GM12878 (cell line): ENCODE measurements around the gene ATP5ME.

Experiments used
- PAX8 ChIP-seq: fragments of 450-650 bp; IDR thresholded peaks from 2 replicates; pipeline ENCODE4 v1.6.1; 2017; ENCODE audit warnings: mild to moderate bottlenecking, moderate library complexity
- POLR2A ChIP-seq: IDR thresholded peaks from 2 replicates; pipeline ENCODE4 v1.6.1; 2011; ENCODE audit warnings: low read depth, mild to moderate bottlenecking, low read length
- POLR2AphosphoS5 ChIP-seq: IDR thresholded peaks from 2 replicates; pipeline ENCODE4 v1.6.1; 2011; ENCODE audit warnings: mild to moderate bottlenecking, low read length, inconsistent platforms
- RELA ChIP-seq: fragments of 450-650 bp; IDR thresholded peaks from 2 replicates; pipeline ENCODE4 v1.8.0; 2014; ENCODE audit warnings: borderline replicate concordance; ENCODE audit not compliant: partially characterized antibody
- TF ChIP-seq, protein P1 (sequence below), 3 experiments: IDR thresholded peaks in 2 of 3; conservative IDR thresholded peaks in 1 of 3; 2 replicates each; pipeline ENCODE4 v1.5.1; 2011; ENCODE audit warnings: low read depth in 3 of 3, low read length in 3 of 3, mild to moderate bottlenecking in 3 of 3, control low read depth in 2 of 3, moderate library complexity in 2 of 3, inconsistent platforms in 1 of 3, mixed read lengths in 1 of 3; ENCODE audit not compliant: control insufficient read depth in 2 of 3, insufficient read depth in 1 of 3; ENCODE audit errors: extremely low read depth in 1 of 3
- TF ChIP-seq, protein P2 (sequence below): fragments of 450-650 bp; IDR thresholded peaks from 2 replicates; pipeline ENCODE4 v1.6.1; 2017; ENCODE audit warnings: antibody characterized with exemption, mild to moderate bottlenecking, moderate library complexity

DNA sequence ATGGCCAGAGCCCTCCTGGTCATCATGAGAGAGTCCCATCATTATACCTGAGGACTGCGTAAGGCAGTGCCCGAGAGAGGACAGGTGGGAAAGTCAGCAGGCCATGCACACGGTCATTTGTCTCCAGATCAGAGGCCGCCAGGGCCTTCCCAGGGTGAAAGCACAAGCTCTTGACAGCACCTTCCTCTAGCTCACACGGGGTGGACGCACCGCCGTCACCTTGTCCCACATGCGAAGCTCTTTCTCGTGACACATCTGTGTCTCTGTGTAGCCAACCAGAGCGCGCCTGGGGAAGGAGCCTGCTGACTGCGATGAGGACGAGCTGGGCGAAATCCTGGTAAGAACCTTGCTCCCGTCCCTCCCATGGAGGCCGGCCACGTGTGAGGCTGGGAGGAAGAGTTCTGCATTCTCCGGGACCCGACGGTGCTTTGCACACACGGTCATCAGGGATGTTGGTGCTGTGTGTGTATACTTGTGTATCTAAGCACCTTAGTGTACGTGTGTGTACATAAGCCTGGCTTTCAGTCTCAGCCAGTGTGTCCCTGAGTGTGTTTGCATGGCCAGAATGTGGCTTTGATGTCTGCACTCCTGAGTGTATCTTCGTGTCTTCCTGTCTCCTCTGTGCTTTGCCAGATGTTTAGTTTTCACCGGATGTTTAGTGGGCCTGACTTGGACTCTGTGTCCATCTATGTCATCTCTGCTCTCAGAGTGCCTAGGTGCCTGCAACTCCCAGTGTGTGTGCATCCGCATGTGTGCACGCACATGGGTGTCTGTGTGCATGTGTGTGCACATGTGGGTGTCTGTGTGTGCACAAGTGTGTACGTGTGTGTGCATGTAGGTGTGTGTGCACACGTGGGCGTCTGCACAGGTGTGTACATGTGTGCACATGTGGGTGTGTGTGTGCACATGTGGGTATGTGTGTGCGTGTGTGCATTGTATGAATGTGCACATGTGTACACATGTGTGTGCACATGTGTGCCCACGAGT, 15.1 kb downstream of the ATP5ME start:
- TF ChIP-seq POLR2AphosphoS5 (no peak), PAX8 (no peak), POLR2A (no peak; the same call in 1 of the 2 replicates), RELA (no peak)
- TF ChIP-seq, protein P1, sequence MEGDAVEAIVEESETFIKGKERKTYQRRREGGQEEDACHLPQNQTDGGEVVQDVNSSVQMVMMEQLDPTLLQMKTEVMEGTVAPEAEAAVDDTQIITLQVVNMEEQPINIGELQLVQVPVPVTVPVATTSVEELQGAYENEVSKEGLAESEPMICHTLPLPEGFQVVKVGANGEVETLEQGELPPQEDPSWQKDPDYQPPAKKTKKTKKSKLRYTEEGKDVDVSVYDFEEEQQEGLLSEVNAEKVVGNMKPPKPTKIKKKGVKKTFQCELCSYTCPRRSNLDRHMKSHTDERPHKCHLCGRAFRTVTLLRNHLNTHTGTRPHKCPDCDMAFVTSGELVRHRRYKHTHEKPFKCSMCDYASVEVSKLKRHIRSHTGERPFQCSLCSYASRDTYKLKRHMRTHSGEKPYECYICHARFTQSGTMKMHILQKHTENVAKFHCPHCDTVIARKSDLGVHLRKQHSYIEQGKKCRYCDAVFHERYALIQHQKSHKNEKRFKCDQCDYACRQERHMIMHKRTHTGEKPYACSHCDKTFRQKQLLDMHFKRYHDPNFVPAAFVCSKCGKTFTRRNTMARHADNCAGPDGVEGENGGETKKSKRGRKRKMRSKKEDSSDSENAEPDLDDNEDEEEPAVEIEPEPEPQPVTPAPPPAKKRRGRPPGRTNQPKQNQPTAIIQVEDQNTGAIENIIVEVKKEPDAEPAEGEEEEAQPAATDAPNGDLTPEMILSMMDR (IDR thresholded peaks at IDR 0.05 in 2 of 3, conservative IDR thresholded peaks at IDR 0.05 in 1 of 3; ENCODE audit: control insufficient read depth in 2 of 3, extremely low read depth in 1 of 3, insufficient read depth in 1 of 3, low read depth in 3 of 3, low read length in 3 of 3): no peak
- TF ChIP-seq, protein P2, sequence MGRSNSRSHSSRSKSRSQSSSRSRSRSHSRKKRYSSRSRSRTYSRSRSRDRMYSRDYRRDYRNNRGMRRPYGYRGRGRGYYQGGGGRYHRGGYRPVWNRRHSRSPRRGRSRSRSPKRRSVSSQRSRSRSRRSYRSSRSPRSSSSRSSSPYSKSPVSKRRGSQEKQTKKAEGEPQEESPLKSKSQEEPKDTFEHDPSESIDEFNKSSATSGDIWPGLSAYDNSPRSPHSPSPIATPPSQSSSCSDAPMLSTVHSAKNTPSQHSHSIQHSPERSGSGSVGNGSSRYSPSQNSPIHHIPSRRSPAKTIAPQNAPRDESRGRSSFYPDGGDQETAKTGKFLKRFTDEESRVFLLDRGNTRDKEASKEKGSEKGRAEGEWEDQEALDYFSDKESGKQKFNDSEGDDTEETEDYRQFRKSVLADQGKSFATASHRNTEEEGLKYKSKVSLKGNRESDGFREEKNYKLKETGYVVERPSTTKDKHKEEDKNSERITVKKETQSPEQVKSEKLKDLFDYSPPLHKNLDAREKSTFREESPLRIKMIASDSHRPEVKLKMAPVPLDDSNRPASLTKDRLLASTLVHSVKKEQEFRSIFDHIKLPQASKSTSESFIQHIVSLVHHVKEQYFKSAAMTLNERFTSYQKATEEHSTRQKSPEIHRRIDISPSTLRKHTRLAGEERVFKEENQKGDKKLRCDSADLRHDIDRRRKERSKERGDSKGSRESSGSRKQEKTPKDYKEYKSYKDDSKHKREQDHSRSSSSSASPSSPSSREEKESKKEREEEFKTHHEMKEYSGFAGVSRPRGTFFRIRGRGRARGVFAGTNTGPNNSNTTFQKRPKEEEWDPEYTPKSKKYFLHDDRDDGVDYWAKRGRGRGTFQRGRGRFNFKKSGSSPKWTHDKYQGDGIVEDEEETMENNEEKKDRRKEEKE: no peak
